Testis (tissue), 3 donors: Measurements from ENCODE around the gene TMEM208. TPM values are rescaled to one million over a fixed set of nuclear protein-coding genes. Genes with fewer than 3 reads are reported as not detected.

ENCODE experiments used
- DNase-seq: peaks from one replicate; pipeline ENCODE4 v3.0.0-alpha.2; 2019
- H3K27ac ChIP-seq, 2 donors: fragments of 200-600 bp; sonication (generic); one replicate each; pipeline ENCODE4 v1.5.1; 2019
- H3K27me3 ChIP-seq: fragments of 200-600 bp; sonication (generic); one replicate; pipeline ENCODE4 v1.5.1; 2019
- H3K36me3 ChIP-seq: fragments of 200-600 bp; sonication (generic); one replicate; pipeline ENCODE4 v1.5.1; 2017; ENCODE audit warnings: low read depth; ENCODE audit errors: missing control alignments
- H3K4me1 ChIP-seq: fragments of 200-600 bp; sonication (generic); one replicate; pipeline ENCODE4 v1.5.1; 2019
- H3K4me3 ChIP-seq, 2 donors: fragments of 200-600 bp; sonication (generic); one replicate each; pipeline ENCODE4 v1.5.1; 2017 to 2019
- H3K9me3 ChIP-seq: fragments of 200-600 bp; sonication (generic); one replicate; pipeline ENCODE4 v1.5.1; 2017
- POLR2A ChIP-seq: fragments of 450-650 bp; IDR thresholded peaks from one replicate; pipeline ENCODE4 v1.6.1; 2017; ENCODE audit warnings: antibody characterized with exemption, mild to moderate bottlenecking, moderate library complexity
- WGBS, 2 donors: methylation state at CpG; one replicate each; pipeline ENCODE4 v1.1.5; 2018; 5-methylcytosine and 5-hydroxymethylcytosine counted together
- intact Hi-C: fragments of 100-400 bp; cut with DNase I; formaldehyde crosslinking; loops from one replicate; pipeline ENCODE4 v1.15.1; 2023; ENCODE audit warnings: low total_unique reads
- polyA plus RNA-seq: library from polyadenylated mRNA; stranded (reverse); fragments of 350-450 nt; fragmentation: Illumina TruSeq; extraction: RNeasy Lipid Tissue Mini Kit (QIAGEN cat#74804); gene quantifications from one replicate; pipeline ENCODE4 v1.2.3, GENCODE V29; 2014; ENCODE audit warnings: low read depth, low replicate concordance; ENCODE audit not compliant: insufficient read depth
- total RNA-seq, 2 donors: library from RNA; depleted of rRNA; stranded (reverse); fragments of >200 nt; gene quantifications; one replicate each; pipeline ENCODE4 v1.2.3, GENCODE V29; 2016
- TF ChIP-seq, protein P1 (sequence below), 3 experiments: fragments of 450-650 bp in 2 of 3; fragments of 200-600 bp in 1 of 3; sonication (generic) in 1 of 3; IDR thresholded peaks; one replicate each; pipeline ENCODE4 v1.5.1; 2016 to 2019; ENCODE audit warnings: antibody characterized with exemption in 3 of 3, mild to moderate bottlenecking in 2 of 3, moderate library complexity in 1 of 3

TMEM208 gene
- total and polyA plus RNA-seq, 3 donors from 2014 or later = 55.6 to 66.8 (median 57.4) TPM

DNA sequence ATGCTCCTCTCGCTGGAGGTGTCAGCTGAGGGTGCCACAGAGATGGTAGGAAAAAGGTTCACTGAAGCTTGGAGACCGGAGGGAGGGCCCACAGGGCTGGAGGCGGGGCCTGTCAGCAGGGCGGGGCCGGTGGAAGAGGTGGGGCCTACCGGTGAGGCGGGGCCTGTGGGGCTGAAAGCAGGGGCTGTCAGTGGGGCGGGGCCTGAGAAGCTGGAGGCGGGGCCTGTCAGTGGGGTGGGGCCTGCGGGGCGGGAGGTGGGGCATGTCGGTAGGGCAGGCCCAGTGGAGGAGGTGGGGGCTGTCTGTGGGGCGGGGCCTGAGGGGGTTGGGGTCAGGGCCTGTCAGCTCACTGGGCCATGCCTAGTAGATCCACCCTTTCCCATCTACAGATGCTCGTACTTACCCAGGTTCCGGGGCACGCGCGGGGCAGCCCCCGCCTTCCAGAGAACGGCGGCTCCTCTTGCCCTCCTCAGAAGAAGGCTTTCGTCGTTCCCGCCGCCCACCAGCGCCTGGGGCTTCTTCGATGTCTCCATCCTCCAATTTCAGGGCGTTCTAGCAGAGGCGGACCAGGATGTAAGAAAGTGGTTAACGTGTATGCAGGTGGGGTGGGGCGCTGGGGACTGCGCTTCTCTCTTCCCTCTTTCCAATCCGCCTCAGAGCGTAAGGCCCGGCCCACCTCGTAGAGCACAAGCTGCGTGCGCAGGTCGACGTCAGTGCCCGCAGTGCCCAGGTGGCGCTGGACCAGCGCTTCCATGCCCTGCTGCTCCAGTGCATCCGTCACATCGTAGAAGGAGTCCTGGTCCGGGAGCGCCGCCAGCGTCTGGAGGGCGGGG, 9.8 kb downstream of the TMEM208 start:
- H3K27me3 ChIP-seq = no peaks in the 10 kb centered on the region
- no peaks in the 10 kb centered on the region for H3K9me3 ChIP-seq
- intact Hi-C loops = no loop called here
- H3K4me1 ChIP-seq = peaks cover 12% of the 10 kb centered on the region
- WGBS, 2 donors = 58 to 70% methylated on average over 41 to 50 of the region's 50 CpGs
- peak overlapping the region in 1 of 2 donors; percentile 20 for H3K4me3 ChIP-seq
- H3K36me3 ChIP-seq = no peaks in the 10 kb centered on the region
- TF ChIP-seq POLR2A = no peak
- TF ChIP-seq, protein P1, sequence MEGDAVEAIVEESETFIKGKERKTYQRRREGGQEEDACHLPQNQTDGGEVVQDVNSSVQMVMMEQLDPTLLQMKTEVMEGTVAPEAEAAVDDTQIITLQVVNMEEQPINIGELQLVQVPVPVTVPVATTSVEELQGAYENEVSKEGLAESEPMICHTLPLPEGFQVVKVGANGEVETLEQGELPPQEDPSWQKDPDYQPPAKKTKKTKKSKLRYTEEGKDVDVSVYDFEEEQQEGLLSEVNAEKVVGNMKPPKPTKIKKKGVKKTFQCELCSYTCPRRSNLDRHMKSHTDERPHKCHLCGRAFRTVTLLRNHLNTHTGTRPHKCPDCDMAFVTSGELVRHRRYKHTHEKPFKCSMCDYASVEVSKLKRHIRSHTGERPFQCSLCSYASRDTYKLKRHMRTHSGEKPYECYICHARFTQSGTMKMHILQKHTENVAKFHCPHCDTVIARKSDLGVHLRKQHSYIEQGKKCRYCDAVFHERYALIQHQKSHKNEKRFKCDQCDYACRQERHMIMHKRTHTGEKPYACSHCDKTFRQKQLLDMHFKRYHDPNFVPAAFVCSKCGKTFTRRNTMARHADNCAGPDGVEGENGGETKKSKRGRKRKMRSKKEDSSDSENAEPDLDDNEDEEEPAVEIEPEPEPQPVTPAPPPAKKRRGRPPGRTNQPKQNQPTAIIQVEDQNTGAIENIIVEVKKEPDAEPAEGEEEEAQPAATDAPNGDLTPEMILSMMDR (IDR thresholded peaks at IDR 0.05) = no peak
- H3K27ac ChIP-seq = no peak overlapping the region
- DNase-seq = peak; percentile 80

DNA sequence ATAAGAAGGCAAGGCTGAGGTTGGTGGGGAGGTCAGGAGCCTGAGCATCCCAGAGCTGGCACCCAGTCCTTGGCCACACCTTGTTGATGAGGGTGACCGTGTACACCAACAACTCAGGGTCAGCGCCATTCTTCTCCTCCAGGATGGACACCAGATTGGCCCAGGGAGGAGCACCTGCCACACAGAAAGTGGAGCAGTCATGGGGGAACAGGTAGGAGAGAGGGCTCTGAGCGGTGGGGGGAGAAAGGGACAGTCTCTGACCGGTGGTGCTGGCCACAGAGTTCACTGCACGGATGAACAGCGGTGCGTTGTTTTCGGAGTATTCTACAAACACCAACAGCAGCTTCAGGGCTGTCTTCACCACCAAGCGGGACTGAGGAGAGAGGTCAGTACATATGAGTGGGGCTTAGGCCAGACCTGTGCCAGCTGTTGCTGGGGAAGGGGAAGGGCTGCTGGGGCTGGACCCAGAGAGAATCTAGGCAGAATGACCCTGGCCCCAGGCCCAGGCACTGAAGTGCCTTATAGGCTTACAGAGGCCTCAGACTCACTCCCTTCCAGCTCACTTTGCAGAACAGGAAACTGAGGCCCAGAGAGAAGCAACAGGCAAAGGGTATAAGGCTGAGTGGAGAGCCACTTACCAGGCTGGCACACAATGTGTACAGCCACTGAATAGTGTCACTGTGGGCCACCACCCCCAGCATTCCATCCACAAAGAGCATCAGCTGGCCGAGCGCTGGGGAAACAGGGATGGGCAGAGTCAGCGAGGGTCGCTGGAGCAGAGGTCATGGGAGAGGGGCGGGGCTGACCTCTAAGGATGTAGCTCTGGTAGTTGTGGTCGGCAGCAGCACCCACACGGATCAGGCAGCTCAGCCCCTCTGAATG, 10.7 kb downstream of the TMEM208 start:
- TF ChIP-seq POLR2A = no peak
- TF ChIP-seq, protein P1 (IDR thresholded peaks at IDR 0.05) = no peak
- no peaks in the 10 kb centered on the region for H3K27me3 ChIP-seq
- H3K27ac ChIP-seq = no peak overlapping the region
- WGBS, 2 donors = 81 to 84% methylated on average over 8 to 16 of the region's 16 CpGs
- no peak for DNase-seq
- H3K9me3 ChIP-seq = no peaks in the 10 kb centered on the region
- intact Hi-C loops = no loop called here
- no peak overlapping the region for H3K4me3 ChIP-seq
- H3K36me3 ChIP-seq = no peaks in the 10 kb centered on the region
- H3K4me1 ChIP-seq = peaks cover 16% of the 10 kb centered on the region

DNA sequence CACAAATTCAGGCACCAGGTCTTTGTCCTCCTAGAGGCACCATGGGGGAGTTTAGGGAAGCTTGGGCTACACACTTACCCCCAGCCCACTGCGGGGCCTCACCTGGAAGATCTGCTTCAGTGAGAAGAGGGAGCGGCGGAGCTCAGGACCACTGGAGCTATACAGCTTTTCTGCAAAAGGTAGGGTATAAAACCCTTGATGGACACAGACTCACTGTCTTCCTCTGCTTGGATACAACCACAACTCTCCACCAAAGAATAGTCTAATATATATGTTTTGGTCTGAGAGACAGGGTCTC, 11.3 kb downstream of the TMEM208 start:
- H3K9me3 ChIP-seq = no peaks in the 10 kb centered on the region
- TF ChIP-seq, protein P1 (IDR thresholded peaks at IDR 0.05) = no peak
- no peak for TF ChIP-seq POLR2A
- no peak overlapping the region for H3K4me3 ChIP-seq
- H3K4me1 ChIP-seq = peaks cover 17% of the 10 kb centered on the region
- no peaks in the 10 kb centered on the region for H3K36me3 ChIP-seq
- DNase-seq = no peak
- 96 to 100% methylated on average over 1 to 3 of the region's 3 CpGs for WGBS, 2 donors
- intact Hi-C loops = no loop called here
- no peaks in the 10 kb centered on the region for H3K27me3 ChIP-seq
- no peak overlapping the region for H3K27ac ChIP-seq

DNA sequence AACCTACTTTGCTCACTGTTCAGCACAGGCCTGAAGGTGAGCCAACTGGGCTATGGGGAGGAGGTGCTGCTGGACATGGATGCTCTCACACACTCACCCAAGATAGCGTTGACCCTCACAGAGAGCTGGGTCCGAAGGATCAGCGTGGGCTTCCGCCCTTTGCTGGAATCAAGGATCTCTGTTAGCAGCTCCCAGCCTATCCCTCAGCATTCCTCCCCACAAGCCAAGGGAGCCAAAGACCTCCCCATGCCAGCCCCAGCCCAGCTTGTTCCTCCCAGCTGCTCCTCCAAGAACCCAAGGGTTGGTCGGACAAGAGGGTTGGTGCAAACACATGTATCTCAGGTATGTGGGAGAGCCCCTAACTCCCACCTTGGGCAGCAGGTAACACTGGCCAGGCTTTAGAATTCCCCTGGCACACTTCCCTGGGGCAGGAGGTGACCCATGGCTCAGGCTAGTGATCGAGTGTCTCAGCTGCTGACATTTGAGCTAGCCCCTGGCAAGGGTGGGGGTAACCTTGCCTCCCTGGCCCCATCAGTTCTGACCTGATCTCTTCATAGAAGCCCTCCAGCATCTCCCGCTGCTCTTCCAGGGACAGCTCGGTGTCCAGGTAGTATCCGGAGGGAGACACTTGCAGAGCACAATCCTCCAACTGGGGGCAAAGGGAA, 12.0 kb downstream of the TMEM208 start:
- Histone ChIP-seq H3K27me3 (no peaks in the 10 kb centered on the region), H3K27ac (no peak overlapping the region), H3K36me3 (no peaks in the 10 kb centered on the region), H3K4me1 (peaks cover 20% of the 10 kb centered on the region), H3K9me3 (no peaks in the 10 kb centered on the region), H3K4me3 (no peak overlapping the region)
- TF ChIP-seq POLR2A = no peak
- TF ChIP-seq, protein P1 (IDR thresholded peaks at IDR 0.05) = no peak
- no peak for DNase-seq
- intact Hi-C loops = no loop called here
- 95 to 100% methylated on average over 4 to 9 of the region's 9 CpGs for WGBS, 2 donors
